Measurements from ENCODE around the gene LMX1B. TPM values are rescaled to one million over a fixed set of nuclear protein-coding genes. Genes with fewer than 3 reads are reported as not detected.

Gene LMX1B
- total and polyA plus RNA-seq, 2 donors (not counting 1 experiment from before 2014, with no cell fraction given): not detected

DNA sequence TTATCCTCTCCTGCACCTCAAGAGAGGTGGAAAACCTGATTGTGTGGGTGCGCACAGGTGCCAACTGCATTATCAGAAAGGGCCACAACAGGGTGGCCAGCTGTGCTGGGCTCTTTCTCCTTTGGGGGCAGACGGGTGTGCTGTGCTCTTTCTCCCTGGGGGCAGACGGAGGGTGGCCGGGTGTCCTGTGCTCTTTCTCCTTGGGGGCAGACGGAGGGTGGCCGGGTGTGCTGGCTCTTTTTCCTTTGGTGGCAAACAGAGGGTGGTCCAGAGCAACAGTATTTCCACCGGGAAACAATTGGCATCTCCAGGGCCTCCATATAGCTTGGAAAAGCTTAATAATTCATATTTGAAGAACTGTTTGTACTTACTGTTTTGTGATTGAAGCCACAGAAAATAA lies 6.8 kb downstream of the LMX1B start:
- TF ChIP-seq, protein P1, sequence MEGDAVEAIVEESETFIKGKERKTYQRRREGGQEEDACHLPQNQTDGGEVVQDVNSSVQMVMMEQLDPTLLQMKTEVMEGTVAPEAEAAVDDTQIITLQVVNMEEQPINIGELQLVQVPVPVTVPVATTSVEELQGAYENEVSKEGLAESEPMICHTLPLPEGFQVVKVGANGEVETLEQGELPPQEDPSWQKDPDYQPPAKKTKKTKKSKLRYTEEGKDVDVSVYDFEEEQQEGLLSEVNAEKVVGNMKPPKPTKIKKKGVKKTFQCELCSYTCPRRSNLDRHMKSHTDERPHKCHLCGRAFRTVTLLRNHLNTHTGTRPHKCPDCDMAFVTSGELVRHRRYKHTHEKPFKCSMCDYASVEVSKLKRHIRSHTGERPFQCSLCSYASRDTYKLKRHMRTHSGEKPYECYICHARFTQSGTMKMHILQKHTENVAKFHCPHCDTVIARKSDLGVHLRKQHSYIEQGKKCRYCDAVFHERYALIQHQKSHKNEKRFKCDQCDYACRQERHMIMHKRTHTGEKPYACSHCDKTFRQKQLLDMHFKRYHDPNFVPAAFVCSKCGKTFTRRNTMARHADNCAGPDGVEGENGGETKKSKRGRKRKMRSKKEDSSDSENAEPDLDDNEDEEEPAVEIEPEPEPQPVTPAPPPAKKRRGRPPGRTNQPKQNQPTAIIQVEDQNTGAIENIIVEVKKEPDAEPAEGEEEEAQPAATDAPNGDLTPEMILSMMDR (conservative IDR thresholded peaks at IDR 0.05 in 1 of 2, IDR thresholded peaks at IDR 0.05 in 1 of 2; ENCODE audit: low read depth in 1 of 2, low read length in 2 of 2): no peak
- no peak for TF ChIP-seq EZH2 (IDR thresholded peaks at IDR 0.05; ENCODE audit: low read length, missing control alignments)
- H3K9ac ChIP-seq (ENCODE audit: insufficient read depth, low read length): no peak overlapping the region

GRCh38 chr9:126621061-126621918 lies 7.6 kb downstream of the LMX1B start:
- H3K27ac ChIP-seq (ENCODE audit: insufficient read depth, low read length): no peak overlapping the region
- no peak overlapping the region for H2AFZ ChIP-seq (ENCODE audit: low read length)
- no peak overlapping the region for H3K4me2 ChIP-seq (ENCODE audit: extremely low read depth, insufficient read depth, low read length)
- no peak overlapping the region for H3K4me3 ChIP-seq (replicated peaks in 1 of 4; ENCODE audit: control extremely low read depth in 1 of 4, insufficient read depth in 1 of 4, low read depth in 3 of 4, low read length in 4 of 4)
- no peaks in the 10 kb centered on the region for H3K4me1 ChIP-seq (ENCODE audit: control insufficient read depth, extremely low read depth, insufficient read depth, low read length)
- H3K9ac ChIP-seq (ENCODE audit: insufficient read depth, low read length): no peak overlapping the region
- H3K9me3 ChIP-seq (ENCODE audit: control insufficient read depth, insufficient read depth, low read depth, low read length): no peaks in the 10 kb centered on the region
- no peaks in the 10 kb centered on the region for H3K79me2 ChIP-seq (ENCODE audit: control insufficient read depth, insufficient read depth, low read length)
- H4K20me1 ChIP-seq (ENCODE audit: control insufficient read depth, extremely low read depth, insufficient read depth, low read length): no peaks in the 10 kb centered on the region
- no peaks in the 10 kb centered on the region for H3K36me3 ChIP-seq (ENCODE audit: control insufficient read depth, insufficient read depth, low read length)
- no peak for DNase-seq (ENCODE audit: low read depth in 2 of 2)
- TF ChIP-seq EZH2 (IDR thresholded peaks at IDR 0.05; ENCODE audit: low read length, missing control alignments): peak; percentile 18
- TF ChIP-seq, protein P1 (conservative IDR thresholded peaks at IDR 0.05 in 1 of 2, IDR thresholded peaks at IDR 0.05 in 1 of 2; ENCODE audit: low read depth in 1 of 2, low read length in 2 of 2): no peak
- peaks cover 90% of the 10 kb centered on the region for H3K27me3 ChIP-seq (ENCODE audit: control insufficient read depth, insufficient read depth, low read length)

More for the DNA sequence above, 6.8 kb downstream of the LMX1B start:
- H3K79me2 ChIP-seq (ENCODE audit: control insufficient read depth, insufficient read depth, low read length): no peaks in the 10 kb centered on the region
- no peak overlapping the region for H3K4me3 ChIP-seq (replicated peaks in 1 of 4; ENCODE audit: control extremely low read depth in 1 of 4, insufficient read depth in 1 of 4, low read depth in 3 of 4, low read length in 4 of 4)
- H3K9me3 ChIP-seq (ENCODE audit: control insufficient read depth, insufficient read depth, low read depth, low read length): no peaks in the 10 kb centered on the region
- no peaks in the 10 kb centered on the region for H4K20me1 ChIP-seq (ENCODE audit: control insufficient read depth, extremely low read depth, insufficient read depth, low read length)
- H3K4me1 ChIP-seq (ENCODE audit: control insufficient read depth, extremely low read depth, insufficient read depth, low read length): no peaks in the 10 kb centered on the region
- no peaks in the 10 kb centered on the region for H3K36me3 ChIP-seq (ENCODE audit: control insufficient read depth, insufficient read depth, low read length)
- peaks cover 90% of the 10 kb centered on the region for H3K27me3 ChIP-seq (ENCODE audit: control insufficient read depth, insufficient read depth, low read length)
- H2AFZ ChIP-seq (ENCODE audit: low read length): no peak overlapping the region
- DNase-seq (ENCODE audit: low read depth in 2 of 2): no peak
- H3K27ac ChIP-seq (ENCODE audit: insufficient read depth, low read length): no peak overlapping the region
- no peak overlapping the region for H3K4me2 ChIP-seq (ENCODE audit: extremely low read depth, insufficient read depth, low read length)

DNA sequence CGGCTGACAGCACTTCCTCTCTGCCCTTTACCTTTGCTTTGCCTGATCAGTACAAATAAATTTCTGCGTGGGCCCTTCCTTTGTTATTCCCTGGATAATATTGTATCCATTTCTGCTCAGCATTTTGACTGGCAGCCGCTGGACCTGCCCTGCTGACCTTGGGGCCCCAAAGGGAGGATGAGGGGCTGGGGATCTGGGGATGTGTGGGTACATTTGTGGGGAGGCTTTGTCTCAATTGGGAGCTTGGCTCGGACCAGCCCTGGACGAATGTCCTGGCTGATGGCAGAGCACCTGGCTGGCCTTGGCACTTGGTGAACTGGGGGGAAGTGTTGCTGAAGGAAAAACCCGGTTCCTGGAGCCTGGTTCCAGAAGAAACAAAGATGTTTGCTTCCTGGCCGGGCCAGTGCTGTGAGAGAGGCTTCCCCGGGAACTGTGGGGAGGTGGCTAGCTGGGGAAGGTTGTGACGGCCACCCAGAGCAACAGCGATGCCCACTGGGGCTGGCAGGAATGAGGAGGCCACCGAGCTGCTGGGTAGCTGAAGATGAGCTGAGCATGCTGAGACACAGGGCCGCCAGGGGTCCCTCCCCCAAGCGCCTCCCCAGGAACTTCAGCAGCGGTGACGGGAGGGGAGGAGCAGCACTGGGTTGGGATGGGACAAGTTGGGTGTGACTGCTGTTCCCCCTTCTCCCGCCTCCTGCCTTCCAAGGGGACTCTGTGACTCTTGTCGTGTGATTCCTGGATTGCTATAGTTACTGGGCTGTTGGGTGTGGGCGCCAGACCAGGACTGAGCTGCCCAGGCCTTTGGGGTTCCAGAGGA lies 8.4 kb downstream of the LMX1B start:
- no peak for DNase-seq (ENCODE audit: low read depth in 2 of 2)

More for the DNA sequence above, 8.4 kb downstream of the LMX1B start:
- no peak for TF ChIP-seq EZH2 (IDR thresholded peaks at IDR 0.05; ENCODE audit: low read length, missing control alignments)
- TF ChIP-seq, protein P1 (conservative IDR thresholded peaks at IDR 0.05 in 1 of 2, IDR thresholded peaks at IDR 0.05 in 1 of 2; ENCODE audit: low read depth in 1 of 2, low read length in 2 of 2): no peak
- Histone ChIP-seq H3K27me3 (ENCODE audit: control insufficient read depth, insufficient read depth, low read length) (peaks cover 85% of the 10 kb centered on the region), H3K9ac (ENCODE audit: insufficient read depth, low read length) (no peak overlapping the region), H3K4me1 (ENCODE audit: control insufficient read depth, extremely low read depth, insufficient read depth, low read length) (no peaks in the 10 kb centered on the region), H3K9me3 (ENCODE audit: control insufficient read depth, insufficient read depth, low read depth, low read length) (no peaks in the 10 kb centered on the region), H3K79me2 (ENCODE audit: control insufficient read depth, insufficient read depth, low read length) (no peaks in the 10 kb centered on the region), H4K20me1 (ENCODE audit: control insufficient read depth, extremely low read depth, insufficient read depth, low read length) (no peaks in the 10 kb centered on the region), H3K4me2 (ENCODE audit: extremely low read depth, insufficient read depth, low read length) (no peak overlapping the region), H2AFZ (ENCODE audit: low read length) (no peak overlapping the region), H3K36me3 (ENCODE audit: control insufficient read depth, insufficient read depth, low read length) (no peaks in the 10 kb centered on the region), H3K4me3 (replicated peaks in 1 of 4; ENCODE audit: control extremely low read depth in 1 of 4, insufficient read depth in 1 of 4, low read depth in 3 of 4, low read length in 4 of 4) (no peak overlapping the region), H3K27ac (ENCODE audit: insufficient read depth, low read length) (no peak overlapping the region)
